OCI-M2 (cell line): ENCODE data around the gene GPAT2.
"Not testable (repeated sequence)": the region's sequence is repeated elsewhere in the genome, so short reads cannot be mapped to it uniquely, and the experiment has no call there.

Experiments
- DNase-seq: peaks from one replicate; lab custom pipeline; 2025; ENCODE audit not compliant: unreplicated experiment; lab: John Stamatoyannopoulos, UW

Gene GPAT2, protein sequence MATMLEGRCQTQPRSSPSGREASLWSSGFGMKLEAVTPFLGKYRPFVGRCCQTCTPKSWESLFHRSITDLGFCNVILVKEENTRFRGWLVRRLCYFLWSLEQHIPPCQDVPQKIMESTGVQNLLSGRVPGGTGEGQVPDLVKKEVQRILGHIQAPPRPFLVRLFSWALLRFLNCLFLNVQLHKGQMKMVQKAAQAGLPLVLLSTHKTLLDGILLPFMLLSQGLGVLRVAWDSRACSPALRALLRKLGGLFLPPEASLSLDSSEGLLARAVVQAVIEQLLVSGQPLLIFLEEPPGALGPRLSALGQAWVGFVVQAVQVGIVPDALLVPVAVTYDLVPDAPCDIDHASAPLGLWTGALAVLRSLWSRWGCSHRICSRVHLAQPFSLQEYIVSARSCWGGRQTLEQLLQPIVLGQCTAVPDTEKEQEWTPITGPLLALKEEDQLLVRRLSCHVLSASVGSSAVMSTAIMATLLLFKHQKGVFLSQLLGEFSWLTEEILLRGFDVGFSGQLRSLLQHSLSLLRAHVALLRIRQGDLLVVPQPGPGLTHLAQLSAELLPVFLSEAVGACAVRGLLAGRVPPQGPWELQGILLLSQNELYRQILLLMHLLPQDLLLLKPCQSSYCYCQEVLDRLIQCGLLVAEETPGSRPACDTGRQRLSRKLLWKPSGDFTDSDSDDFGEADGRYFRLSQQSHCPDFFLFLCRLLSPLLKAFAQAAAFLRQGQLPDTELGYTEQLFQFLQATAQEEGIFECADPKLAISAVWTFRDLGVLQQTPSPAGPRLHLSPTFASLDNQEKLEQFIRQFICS

GRCh38 chr2:96034792-96035191 is at the start of gene GPAT2:
Gene GPAT2 (minus strand): TSS chr2:96034916. CDS start chr2:96032359, 2,557 bp downstream.
- not testable (repeated sequence) for DNase-seq

DNA sequence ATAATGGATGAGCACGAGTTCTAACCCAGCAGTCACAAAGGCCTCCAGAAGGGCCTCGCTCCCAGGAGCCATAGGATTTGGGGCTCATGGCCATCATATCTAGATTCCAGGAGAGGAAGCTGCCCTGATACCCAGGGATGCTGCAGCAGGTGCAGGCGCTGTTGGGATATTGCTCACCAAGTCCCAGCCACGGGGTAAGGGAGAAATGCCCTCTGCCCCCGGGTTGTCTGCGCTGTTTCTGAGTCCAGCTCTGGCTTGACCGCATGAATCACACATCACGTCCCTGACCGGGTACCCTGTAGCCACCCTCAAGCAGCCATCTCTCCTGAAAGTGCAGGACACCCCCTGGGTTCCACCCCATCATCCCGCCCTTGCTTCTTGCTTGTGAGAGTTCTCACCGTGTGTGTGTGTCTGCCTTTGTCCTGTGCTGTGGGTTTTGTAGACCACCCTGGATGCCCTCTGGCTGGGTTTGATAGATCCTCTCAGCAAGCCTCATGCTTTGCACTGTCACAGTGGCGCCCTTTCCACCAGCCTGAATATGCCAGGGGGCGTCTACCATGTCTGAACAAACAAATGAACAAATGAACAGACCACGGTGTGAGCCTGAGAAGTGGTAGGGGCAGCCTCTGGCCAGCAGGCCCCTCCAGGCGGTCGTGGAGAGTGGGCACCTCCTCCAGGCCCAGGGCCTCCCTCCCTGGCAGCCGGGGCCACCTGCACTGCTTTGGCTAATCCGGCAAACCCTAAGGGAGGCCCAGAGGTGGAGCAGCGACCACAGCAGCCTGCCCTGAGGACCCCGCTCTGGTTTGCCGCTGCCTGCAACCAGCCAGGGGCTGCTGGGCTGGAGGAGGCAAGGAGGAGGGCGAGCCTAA is 49.5 kb upstream of the GPAT2 start:
- no peak for DNase-seq

DNA sequence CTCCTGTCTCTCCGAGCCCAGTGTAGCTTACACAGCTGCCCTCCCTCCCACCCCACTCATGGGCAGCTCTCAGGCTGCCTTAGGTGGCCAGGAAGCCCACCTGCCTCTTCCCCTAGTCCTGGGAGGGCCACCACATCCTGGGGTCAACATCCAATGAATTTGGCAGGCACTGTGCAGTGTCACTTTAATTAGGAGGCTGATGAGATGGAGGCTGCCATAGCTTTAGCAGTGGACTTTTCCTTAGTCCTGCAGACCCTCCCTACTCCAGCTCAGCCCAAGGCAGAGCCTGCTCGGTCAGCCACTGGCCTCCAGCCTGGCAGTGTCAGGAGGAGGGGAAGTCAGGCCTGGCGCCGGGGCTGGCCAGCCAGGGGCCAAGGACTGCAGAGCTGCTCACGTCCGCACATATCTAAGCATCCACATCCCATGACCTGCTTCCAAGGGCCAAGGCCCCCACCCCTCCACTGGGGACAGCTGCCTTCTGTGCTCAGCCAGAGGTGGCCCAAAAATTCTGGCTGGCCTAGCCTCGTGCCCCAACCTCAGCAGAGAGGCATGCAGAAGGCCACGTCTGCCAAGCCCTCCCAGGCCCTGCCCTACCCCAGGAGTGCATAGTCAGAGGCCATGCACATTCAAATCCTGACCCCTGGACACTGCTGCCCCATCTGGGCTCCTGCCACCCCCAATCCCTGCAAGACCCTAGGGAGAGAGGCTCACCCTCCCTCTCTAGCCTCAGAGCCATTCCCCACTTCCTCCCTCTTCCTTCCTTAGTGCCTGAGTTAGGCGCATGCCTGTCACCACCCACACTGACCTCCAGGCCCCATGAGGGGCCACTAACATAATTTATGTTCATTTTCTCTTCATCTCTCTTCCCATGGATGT is 48.6 kb upstream of the GPAT2 start:
- DNase-seq = no peak

- no peak for DNase-seq
These were observed 47.7 kb upstream of the GPAT2 start for GRCh38 chr2:96082211-96083063.

DNA sequence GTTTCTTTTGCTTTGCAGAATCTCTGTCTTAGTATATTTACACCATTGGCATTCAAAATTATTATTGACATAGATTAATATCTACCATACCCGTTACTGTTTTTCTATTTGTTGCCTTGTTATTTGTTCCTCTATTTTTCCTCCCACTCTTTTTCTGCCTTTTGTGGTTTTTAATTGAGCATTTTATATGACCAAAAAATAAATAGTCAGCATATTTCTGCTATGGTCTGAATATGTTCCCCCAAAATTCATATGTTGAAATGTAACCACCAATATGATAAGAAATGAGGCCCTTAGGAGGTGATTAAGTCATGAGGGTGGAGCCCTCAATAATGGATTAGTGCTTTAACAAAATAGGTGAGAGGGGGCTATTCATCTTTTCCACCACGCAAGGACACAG is 46.3 kb upstream of the GPAT2 start:
- no peak for DNase-seq

DNA sequence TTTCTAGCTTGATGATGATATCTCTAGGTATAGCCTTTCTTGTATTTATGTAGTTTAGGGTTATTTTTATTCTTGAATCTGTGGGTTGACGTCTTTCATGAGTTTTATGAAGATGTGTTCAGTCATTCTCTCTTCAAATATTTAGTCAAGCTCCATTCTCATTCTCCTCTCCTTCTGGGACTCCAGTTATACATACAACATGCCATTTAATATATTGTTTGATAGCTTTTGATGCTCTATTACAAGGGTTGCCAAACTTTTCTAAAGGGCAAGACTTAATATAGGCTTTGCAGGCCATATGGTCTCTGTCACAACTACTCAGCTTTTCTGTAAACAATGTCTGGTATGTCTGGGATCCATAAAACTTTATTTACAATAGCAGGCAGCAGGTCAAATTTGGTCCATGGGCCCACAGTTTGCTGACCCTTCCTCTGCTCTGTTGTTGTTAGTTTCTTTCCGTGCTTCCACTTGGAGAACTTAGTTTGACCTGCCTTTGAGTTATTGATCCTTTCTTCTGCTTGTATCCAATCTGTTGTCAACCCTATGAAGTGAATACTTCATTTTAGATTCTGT is 40.6 kb upstream of the GPAT2 start:
- no peak for DNase-seq

DNA sequence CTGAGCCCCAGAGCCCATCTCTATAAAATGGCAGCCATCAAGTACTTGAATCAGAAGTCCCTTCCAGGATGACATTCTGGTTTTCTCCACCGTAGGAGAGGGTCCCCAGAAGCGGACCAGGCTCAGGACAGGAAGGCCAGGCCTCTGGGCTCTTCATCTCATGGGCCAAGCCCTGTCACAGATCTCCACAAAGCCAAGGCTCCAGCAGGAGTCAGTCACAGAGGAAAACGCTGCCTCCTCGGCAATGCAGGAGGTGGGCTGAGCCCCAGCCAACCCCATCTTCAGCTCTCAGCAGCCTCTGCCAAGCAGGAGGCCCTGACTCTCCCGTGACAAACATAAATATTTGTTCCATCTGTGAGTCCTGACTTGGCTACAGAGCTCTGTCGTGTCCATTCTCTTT is 39.4 kb upstream of the GPAT2 start:
- no peak for DNase-seq

DNA sequence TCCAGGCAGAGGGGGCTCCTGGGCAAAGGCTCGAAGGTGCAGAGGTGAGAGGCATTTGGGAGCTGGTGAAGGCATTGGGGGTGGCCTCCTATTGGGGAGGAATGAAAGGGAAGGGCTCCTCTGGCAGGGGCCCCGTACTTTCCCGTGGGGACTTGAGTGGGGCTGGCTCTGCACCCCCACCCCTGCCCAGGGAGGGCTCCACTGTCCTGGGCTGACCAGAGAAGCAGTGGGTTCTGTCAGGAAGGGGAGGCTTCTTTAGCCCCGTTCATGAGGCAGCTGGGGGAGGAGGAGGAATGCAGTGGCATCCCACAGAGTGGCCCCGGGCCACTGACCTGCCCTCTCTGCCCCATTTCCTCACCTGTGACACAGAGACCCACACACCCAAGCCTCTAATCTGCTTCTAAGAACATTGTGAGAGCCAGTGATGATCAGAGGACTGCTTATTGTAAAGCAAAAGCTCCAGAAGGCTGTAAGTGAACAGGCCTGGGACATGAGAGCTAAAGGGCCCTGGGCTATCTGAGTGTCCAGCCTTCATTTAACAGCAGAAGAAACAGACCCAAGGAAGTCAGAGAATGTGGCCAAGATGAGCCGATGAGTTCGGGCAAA is 38.6 kb upstream of the GPAT2 start:
- DNase-seq = no peak

GRCh38 chr2:96072746-96073145 is 38.0 kb upstream of the GPAT2 start:
- DNase-seq = no peak

- DNase-seq = not testable (repeated sequence)
These were observed 37.3 kb upstream of the GPAT2 start for GRCh38 chr2:96071977-96072491.

GRCh38 chr2:96071087-96071976 is 36.6 kb upstream of the GPAT2 start:
- not testable (repeated sequence) for DNase-seq

DNA sequence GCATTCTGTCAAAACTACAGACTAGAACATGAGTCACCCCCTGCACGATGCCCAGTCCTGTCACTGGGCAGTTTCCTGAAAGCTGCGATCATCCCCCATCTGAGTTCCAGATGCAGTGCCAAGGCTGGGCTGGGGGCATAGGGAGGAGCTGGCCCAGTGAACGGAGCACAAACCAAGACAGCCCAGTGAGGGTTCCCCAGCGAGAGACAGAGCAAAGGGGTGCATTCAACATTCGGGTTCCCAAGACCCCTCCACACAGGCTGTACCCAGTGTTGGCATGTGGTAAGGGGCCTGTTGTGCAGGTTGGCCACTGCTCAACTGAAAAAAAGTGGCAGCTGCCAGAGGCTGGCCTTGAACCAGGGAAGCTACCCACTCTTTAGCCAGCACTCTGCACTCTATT is 35.6 kb upstream of the GPAT2 start:
- DNase-seq = not testable (repeated sequence)

DNA sequence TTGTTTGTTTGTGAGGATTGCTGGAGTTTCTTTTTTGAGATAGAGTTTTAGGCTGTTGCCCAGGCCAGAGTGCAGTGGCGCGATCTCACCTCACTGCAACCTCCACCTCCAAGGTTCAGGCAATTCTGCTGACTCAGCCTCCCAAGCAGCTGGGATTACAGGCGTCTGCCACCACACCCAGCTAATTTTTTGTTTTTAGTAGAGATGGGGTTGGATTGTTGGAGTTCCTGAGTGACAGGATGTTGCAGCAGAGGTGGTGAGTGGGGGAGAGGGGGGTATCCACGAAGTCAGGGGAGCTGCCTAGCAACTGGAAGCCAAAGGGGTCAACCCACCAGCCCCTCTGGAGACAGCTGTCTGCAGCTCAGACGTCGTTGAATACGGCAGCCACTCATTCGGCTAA is 35.2 kb upstream of the GPAT2 start:
- DNase-seq = not testable (repeated sequence)

DNA sequence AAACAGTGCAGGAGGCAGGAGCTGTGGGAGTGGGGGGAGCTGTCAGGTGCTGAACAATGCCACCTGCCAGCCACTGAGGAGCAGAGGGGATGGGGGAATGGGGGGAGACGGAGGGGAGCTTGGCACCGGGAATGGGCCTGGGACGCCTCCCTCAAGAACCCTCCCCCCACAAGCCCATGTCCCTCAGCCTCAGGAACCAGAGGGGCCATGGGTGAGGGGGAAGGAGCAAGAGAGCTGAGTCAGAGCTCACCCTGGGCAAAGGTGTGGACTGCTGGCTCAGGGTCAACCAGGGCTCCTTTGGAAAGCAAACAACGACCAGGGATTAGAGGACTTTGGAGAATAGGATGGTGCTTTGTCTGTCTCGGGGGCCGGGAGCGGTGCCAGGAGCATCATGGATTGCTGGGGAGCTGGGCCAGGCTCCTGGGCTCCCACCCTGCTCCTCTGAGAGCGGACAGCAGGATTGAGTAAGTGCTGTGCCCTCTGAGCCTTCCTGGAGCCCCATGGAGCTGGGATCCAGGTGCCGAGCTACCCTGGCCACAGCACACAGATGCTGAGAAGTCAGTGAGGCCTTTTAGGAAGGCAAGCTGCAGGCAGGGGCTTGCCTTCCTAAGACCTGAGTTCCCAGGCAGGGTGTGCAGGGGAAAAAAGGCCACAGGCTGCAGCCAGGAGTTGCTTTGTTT is 33.3 kb upstream of the GPAT2 start:
- DNase-seq = not testable (repeated sequence)

DNA sequence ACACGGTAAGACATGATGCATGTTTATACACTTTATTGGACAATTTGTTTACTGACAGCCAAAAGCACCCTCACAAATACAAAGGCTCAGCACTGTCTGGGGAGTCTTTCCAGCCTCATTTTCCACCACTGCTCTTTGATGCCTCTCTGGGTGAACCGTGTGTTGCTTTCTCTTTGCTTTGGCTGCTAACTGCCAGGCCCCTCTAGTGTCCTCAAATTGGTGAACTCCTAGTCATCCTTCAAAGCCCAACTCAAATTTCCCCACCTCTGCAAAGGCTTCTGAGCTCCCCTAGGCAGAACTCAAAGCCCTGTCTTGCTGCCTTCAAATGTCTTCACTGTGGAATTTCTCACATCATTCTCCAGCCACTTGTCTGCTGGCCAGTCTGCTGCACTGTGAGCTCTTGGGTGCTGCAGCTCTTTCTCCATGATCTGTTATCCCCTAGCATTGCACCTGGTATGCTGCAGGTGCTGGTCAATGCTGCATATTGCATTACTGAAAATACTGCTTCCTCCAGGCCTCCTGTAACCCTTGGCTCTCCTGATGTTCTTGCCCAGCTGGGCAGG is 32.5 kb upstream of the GPAT2 start:
- DNase-seq = not testable (repeated sequence)

DNA sequence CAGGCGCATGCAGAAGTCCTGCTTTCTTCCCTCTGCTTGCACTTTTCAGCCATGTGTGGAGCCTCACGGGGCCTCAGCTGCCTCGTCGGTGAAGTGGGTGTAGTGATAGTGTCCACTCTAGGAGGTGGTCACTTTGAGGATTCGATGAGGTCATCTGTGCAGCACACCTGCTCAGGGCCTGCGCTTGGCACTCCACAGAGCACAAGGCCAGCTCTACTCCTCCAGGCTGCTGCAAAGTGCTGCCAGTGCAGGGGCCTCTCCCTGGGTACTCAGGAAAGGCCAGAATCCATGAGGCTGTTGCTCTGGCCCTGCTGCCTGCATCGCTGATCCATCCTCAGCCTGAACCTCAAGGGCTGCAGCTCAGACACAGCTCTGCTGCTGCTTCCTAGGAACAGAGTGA is 31.8 kb upstream of the GPAT2 start:
- not testable (repeated sequence) for DNase-seq
